Measurements from ENCODE around the gene PSTPIP2.
"Not testable (repeated sequence)": the region's sequence is repeated elsewhere in the genome, so short reads cannot be mapped to it uniquely, and the experiment has no call there.

Gene PSTPIP2

GRCh38 chr18:46068763-46069162, 3.3 kb downstream of the PSTPIP2 start:
- no peak for DNase-seq

- DNase-seq: no peak
Measured at GRCh38 chr18:46067438-46068007, 4.5 kb downstream of the PSTPIP2 start.

GRCh38 chr18:46062781-46063180, 9.3 kb downstream of the PSTPIP2 start:
- no peak for DNase-seq

GRCh38 chr18:46061796-46062195, 10.3 kb downstream of the PSTPIP2 start:
- no peak for DNase-seq

GRCh38 chr18:46061387-46061786, 10.7 kb downstream of the PSTPIP2 start:
- DNase-seq: no peak

- no peak for DNase-seq
Measured at GRCh38 chr18:46060359-46060841, 11.7 kb downstream of the PSTPIP2 start.

- DNase-seq: no peak
Measured at GRCh38 chr18:46055838-46056230, 16.2 kb downstream of the PSTPIP2 start.

- no peak for DNase-seq
Measured at GRCh38 chr18:46054956-46055837, 16.9 kb downstream of the PSTPIP2 start.

GRCh38 chr18:46053368-46054095, 18.5 kb downstream of the PSTPIP2 start:
- DNase-seq: no peak

- DNase-seq: no peak
Measured at GRCh38 chr18:46051731-46052461, 20.2 kb downstream of the PSTPIP2 start.

- no peak for DNase-seq
Measured at GRCh38 chr18:46050268-46050667, 21.8 kb downstream of the PSTPIP2 start.

- no peak for DNase-seq
Measured at GRCh38 chr18:46048641-46049040, 23.4 kb downstream of the PSTPIP2 start.

GRCh38 chr18:46047369-46047768, 24.7 kb downstream of the PSTPIP2 start:
- DNase-seq: not testable (repeated sequence)

GRCh38 chr18:46046688-46047087, 25.4 kb downstream of the PSTPIP2 start:
- DNase-seq: no peak

GRCh38 chr18:46046126-46046525, 25.9 kb downstream of the PSTPIP2 start:
- DNase-seq: no peak

GRCh38 chr18:46042571-46043123, 29.4 kb downstream of the PSTPIP2 start:
- DNase-seq: no peak

- no peak for DNase-seq
Measured at GRCh38 chr18:46040747-46041104, 31.3 kb downstream of the PSTPIP2 start.

- no peak for DNase-seq
Measured at GRCh38 chr18:46040033-46040746, 31.9 kb downstream of the PSTPIP2 start.

- DNase-seq: no peak
Measured at GRCh38 chr18:46037512-46038305, 34.4 kb downstream of the PSTPIP2 start.

GRCh38 chr18:46035696-46036680, 36.1 kb downstream of the PSTPIP2 start:
- no peak for DNase-seq
